Stimulated activated CD4-positive, alpha-beta T cell treated with anti-CD3 and anti-CD28 coated beads, TNF-alpha, amount 100 ng/mL, for 24 hours (primary cell): Measurements from ENCODE around the gene ASS1.
A peak's percentile ranks its signal among the peaks of the same experiment; 100 is the strongest.

Experiments used
- DNase-seq, 3 experiments: peaks; one replicate each; pipeline ENCODE4 v3.0.0-alpha.2; 2020; ENCODE audit warnings: low read depth in 3 of 3

Gene ASS1

DNA sequence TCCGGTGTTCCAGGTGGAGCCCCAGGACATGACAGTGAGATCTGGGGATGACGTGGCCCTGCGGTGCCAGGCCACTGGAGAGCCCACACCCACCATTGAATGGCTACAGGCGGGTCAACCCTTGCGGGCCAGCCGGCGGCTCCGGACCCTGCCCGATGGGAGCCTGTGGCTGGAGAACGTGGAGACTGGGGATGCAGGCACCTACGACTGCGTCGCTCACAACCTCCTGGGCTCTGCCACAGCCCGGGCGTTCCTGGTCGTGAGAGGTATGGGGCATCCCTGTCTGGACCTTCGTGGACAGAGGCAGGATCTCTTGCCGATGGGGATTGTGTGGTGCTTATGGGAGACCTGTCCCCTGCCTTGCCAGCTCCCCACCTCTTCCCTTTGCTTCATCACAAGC is 26.0 kb upstream of the ASS1 start:
- no peak for DNase-seq

- DNase-seq: no peak
These were observed 25.2 kb upstream of the ASS1 start for GRCh38 chr9:130419521-130420035.

DNA sequence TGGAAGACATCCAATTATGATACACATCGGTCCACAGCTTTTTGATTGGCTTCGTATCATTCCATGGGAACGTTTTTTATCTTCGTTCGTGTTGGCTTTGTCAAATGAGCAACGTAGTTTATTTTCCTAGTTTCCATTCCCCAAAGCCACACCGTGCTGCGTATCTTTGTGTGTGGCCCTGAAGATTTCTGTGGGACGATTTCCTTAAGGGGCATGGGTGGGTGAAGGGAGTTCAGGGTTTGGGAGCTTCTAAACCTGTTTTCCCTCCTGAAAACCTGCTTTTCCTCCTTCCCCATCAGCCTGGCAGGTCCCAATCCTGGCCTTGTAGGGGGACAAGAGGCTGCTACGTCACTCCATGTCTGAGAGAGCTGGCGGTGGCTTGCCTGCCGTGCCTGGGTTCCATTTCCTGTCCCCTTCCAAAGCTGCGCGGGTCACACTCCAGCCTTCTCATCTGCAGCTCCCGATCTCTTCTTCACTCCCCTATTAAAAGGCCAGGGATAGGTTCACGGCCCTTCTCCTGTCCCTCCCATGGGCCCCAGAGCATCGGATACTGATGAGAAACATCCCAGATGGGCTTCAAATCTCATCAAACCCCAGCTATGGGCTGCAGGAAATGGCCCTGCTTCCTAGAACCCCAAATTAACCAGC is 23.5 kb upstream of the ASS1 start:
- DNase-seq: no peak

DNA sequence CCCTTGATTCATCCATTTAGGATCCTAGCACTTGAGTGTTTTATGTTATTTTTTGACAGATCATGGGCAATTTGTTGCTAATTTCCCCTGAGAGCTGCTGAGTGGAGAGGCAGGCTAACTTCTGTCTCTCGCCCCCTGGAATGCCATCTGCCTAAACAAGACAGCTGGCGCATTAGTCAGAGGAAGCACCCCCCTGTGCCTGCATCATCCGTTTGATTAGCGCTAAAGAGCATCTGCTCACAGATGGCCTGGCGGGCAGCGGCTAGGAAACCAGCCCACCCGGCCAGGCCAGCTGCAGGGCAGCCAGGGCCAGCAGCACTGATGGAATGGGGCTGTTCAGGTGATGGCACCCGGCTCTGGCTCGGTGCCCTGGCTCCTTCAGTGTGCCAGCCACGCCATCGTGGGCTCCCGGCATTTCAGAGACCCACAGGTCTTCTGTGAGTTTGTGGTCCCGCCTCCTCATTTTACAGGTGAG is 22.9 kb upstream of the ASS1 start:
- no peak for DNase-seq

DNA sequence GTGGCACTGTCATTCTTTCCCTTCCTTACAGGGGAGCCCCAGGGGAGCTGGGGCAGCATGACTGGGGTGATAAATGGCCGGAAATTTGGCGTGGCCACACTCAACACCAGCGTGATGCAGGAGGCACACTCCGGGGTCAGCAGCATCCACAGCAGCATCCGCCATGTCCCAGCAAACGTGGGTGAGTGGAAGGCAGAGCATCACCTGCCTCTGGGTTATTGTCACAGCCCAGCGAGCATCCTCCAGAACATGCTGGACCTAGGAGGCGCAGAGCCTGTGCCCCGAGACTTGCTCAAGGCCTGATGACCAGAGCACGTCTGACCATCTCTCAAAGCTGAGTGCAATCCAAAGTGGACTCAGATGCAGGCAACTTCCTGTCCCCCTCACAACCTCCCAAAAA is 22.2 kb upstream of the ASS1 start:
- DNase-seq: no peak

GRCh38 chr9:130423272-130423671 is 21.5 kb upstream of the ASS1 start:
- no peak for DNase-seq

DNA sequence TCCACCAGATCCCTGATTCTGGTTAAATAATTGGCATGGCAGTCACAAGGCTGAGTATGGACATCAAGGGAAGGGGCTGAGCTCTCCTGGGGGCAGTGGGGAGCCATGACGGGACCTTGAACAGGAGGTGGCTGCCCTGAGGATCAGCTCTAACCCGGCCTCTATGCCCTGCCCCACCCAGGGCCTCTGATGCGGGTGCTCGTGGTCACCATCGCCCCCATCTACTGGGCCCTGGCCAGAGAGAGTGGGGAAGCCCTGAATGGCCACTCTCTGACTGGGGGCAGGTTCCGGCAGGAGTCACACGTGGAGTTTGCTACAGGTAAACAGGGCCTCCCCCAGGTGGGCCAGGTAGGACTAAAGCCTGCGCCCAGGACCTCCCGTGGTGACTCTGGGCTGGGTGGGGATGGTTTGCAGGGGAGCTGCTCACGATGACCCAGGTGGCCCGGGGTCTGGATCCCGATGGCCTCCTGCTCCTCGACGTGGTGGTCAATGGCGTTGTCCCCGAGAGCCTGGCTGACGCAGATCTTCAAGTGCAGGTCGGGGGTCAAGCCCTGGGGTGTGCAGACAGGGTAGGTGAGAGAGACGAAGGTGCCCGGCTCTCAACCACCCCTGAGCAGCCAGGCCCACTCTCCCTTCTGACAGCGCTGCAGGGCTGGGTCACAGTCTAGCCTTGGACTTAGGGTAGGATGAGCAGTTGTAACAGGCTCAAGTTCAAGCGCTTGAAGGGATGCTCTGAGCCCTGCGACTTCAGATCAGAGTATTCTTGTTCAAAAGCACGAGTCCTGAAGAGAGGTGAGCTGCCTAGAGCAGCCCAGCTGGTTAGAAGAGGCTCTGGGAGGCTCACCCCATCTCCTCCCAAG is 19.9 kb upstream of the ASS1 start:
- DNase-seq: no peak

DNA sequence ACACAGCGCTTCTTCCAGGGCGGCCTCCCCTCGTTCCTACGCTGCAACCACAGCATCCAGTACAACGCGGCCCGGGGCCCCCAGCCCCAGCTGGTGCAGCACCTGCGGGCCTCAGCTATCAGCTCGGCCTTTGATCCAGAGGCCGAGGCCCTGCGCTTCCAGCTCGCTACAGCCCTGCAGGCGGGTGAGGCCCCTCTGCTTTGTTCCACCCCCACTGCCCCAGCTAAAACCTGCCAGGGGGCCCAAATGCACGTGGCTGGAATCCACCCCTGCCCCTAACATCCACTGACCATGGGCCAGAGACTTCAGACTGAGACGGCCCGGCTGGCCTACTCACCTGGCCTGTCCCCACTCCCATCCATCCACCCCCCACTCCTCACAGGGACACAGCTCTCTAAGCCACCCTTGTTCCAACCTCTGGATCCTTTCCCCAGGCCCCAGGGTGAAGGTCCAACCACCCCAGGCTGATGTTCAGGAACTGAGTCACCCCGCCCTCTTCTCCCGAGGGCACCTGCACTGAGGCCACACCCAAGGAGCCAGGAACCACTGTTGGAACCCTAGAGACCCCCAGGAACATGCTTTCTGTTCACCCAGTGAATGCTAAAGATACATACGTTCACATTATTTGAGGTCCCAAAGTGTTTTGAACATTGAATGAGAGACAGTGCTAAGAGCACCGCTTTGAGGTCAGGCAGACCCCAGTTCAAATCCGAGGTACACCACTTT is 18.9 kb upstream of the ASS1 start:
- DNase-seq: no peak

- no peak for DNase-seq
These were observed 18.3 kb upstream of the ASS1 start for GRCh38 chr9:130426467-130426773.

DNA sequence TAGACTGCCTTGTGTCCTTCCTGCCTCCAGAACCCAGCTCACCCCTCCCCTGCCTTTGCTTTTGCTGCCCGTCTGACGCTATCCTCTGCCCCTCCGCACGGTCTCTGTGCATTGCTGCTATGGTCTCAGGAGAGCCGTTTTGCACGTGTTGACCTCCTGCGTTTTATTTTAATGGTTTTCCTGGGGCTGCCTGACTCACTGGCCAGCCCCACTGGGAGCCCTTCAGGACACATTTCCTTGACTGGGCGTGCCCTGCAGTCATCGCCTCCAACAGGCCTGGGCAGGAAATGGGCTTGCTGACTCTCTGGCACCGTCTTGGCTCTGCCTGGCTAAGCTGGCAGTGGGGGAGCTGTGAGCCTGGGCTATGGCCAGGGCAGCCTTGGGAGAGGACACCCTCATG is 17.9 kb upstream of the ASS1 start:
- no peak for DNase-seq

GRCh38 chr9:130427326-130427725 is 17.4 kb upstream of the ASS1 start:
- no peak for DNase-seq

DNA sequence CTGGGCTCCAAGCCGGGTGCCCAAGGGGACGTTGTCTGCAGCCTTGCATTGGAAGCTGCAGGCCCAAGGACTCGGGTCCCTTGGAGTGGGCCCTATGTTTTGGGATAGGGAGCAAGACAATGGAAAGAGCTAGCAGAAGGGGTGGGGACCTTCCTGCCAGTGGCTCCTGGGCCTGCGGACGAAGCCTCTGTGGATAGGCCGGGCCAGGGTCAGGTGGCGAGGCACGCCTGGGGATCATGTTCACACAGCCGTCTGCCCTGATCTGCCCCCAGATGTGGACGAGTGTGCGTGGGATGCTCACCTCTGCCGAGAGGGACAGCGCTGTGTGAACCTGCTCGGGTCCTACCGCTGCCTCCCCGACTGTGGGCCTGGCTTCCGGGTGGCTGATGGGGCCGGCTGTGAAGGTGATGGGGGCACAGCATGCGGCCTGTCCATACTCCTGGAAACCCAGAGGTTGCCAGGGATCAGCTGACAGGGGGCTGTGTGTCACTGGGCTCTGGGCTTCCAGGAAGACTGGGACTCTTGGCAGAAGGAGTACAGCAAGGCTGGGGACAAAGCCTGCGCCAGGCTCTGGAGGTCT is 16.6 kb upstream of the ASS1 start:
- DNase-seq: no peak

- DNase-seq: no peak
These were observed 15.4 kb upstream of the ASS1 start for GRCh38 chr9:130429381-130429780.

DNA sequence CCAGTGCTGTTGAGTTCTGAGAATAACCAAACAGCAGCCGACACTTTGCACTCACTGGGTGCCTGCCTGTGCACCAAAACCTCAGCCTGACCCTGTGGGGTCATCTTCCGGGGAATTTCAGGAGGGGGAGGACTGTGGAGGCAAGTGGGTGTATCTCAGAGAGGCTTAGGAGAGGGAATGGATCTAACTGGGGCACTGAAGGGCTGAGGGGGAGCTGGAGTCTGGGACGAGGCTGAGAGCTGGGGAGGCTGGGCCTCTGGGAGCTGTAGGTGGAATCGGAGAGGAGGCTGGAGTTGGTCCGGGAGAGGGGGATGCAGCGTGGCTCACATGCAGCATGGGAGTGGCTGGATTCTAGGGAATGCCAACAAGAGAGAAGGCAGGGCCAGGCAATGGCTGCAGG is 14.9 kb upstream of the ASS1 start:
- DNase-seq: no peak

DNA sequence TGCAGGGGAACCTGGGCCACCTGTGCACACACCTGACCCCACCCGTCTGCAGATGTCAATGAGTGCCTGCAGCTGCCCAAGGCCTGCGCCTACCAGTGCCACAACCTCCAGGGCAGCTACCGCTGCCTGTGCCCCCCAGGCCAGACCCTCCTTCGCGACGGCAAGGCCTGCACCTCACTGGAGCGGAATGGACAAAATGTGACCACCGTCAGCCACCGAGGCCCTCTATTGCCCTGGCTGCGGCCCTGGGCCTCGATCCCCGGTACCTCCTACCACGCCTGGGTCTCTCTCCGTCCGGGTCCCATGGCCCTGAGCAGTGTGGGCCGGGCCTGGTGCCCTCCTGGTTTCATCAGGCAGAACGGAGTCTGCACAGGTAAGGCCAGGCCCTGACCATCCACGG is 14.5 kb upstream of the ASS1 start:
- DNase-seq: no peak

GRCh38 chr9:130430734-130431535 is 13.8 kb upstream of the ASS1 start:
- no peak for DNase-seq

DNA sequence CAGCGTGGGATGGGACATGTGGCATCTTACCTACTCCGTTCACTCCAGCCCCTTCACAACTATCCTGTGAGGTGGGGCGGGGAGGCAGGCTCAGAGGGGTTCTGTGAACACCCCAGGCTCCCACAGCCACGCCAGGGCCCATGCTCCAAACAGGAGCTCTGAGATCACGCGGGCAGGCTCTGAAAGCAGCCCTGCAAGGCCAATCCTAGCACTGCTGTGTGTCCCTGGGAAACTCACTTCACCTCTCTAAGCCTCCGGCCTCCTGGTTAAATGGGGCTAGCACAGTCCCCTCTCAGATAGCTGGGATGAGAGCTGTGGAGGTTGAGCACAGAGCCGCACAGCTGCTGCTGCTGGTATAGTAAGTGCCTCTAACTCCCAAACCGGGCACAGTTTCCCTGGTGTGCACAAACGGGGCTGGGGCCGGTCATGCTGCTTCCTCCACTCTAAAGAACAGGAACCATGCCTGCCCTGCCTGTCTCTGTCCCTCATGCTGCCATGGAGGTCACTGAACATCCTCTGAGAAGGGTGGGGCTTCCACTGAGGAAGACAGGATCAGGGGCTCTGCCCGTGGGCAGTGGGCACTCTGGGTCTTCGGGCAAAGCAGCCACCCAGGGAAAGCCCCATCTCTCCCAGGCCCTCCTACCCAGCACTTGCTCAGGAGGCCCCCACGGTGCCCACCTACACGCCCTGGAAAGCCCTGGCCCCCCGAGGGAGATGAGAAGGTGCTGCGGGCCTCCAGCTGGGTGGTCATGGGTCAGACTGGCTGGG is 13.0 kb upstream of the ASS1 start:
- DNase-seq: no peak

DNA sequence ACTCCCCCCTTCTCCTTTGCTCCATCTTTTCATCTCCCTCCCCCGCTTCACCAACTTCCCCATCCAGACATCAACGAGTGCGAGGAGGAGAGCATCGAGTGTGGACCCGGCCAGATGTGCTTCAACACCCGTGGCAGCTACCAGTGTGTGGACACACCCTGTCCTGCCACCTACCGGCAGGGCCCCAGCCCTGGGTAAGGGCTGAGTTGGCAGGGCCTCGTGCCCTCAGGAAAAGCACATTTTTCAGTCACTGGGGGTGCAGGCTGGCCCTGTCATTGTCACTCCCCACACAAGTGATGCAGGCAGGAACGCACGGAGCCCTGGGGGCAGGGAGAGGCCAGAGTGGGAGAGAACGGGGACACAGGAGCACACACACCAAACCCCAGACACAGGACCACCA is 12.4 kb upstream of the ASS1 start:
- DNase-seq: no peak

DNA sequence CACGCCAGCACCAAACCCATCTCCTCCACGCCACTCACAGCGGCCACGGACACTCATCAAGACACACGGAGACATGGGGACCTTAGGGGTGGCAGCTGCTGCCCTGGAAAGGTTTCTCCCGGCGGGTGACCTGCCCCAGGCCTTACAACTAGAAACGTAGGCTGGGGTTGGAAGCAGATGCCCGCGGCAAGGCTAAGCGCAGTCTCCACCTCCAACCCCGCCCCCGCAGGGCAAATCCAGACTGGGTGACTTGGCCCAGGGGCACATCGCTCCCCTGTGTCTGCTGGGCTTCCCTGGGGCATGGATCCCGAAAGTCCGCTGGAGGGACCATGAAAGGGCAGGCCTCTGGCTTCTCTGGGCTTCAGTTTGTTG is 12.0 kb upstream of the ASS1 start:
- no peak for DNase-seq

DNA sequence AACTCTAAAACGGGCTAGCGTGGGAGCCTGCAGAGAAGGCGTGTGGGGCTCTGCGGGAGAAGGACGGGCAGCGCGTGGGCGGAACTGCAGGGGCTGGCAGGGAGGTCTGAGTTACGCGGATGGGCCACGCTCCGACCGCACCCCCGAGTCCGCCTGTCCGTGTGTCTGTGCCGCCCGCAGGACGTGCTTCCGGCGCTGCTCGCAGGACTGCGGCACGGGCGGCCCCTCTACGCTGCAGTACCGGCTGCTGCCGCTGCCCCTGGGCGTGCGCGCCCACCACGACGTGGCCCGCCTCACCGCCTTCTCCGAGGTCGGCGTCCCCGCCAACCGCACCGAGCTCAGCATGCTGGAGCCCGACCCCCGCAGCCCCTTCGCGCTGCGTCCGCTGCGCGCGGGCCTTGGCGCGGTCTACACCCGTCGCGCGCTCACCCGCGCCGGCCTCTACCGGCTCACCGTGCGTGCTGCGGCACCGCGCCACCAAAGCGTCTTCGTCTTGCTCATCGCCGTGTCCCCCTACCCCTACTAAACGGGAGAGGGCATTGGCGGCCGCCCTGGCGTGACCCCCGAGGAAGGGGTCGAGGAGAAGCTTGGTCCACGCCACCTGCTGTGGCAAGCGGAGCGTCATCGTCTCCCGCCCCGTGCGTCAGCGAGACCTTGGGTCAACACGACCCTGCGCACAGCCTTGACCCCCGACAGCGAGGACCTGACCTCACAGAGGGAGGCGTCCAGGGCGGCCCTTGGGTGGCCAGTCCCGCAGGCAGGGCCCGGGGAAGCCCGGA is 11.4 kb upstream of the ASS1 start:
- peak in 1 of 3 experiments; percentile 50 for DNase-seq
